H1 (cell line): ENCODE measurements around the gene CYB561D2. TPM values are rescaled to one million over a fixed set of nuclear protein-coding genes. Genes with fewer than 3 reads are reported as not detected.

Experiments used
- EP300 ChIP-seq, 2 experiments: IDR thresholded peaks; 1 replicate in 1 of 2; 2 replicates in 1 of 2; pipeline ENCODE4 v1.6.1; 2011 to 2012; ENCODE audit warnings: low read depth in 2 of 2, low read length in 2 of 2, mild to moderate bottlenecking in 2 of 2, borderline replicate concordance in 1 of 2, inconsistent platforms in 1 of 2, moderate library complexity in 1 of 2
- PHF8 ChIP-seq: fragments of 200-600 bp; sonication (generic); conservative IDR thresholded peaks from 2 replicates; pipeline ENCODE4 v1.7.1; 2012; ENCODE audit warnings: low read depth, mild to moderate bottlenecking, inconsistent platforms, low read length, moderate library complexity
- SP1 ChIP-seq: IDR thresholded peaks from 2 replicates; pipeline ENCODE4 v1.6.1; 2011; ENCODE audit warnings: low read depth, low read length
- SP2 ChIP-seq: IDR thresholded peaks from 2 replicates; pipeline ENCODE4 v1.6.1; 2012; ENCODE audit warnings: mild to moderate bottlenecking, low read length, inconsistent platforms
- YY1 ChIP-seq: IDR thresholded peaks from 2 replicates; pipeline ENCODE4 v1.6.1; 2011; ENCODE audit warnings: low read depth, mild to moderate bottlenecking, low read length
- polyA plus RNA-seq, 7 experiments: library from polyadenylated mRNA; depleted of rRNA in 3 of 7; stranded (reverse) in 5 of 7; unstranded in 2 of 7; fragments of >200 nt in 5 of 7; fragments of 200-250 nt in 2 of 7; gene quantifications; 1 replicate in 5 of 7; 2 replicates in 1 of 7; 4 replicates in 1 of 7; pipeline versions ENCODE4 v1.2.1 to v1.2.3, GENCODE V29; 2011 to 2013; ENCODE audit warnings: missing spikeins in 2 of 7, mixed read lengths in 2 of 7
- total RNA-seq: library from RNA; stranded (reverse); fragmentation: NEBNext Ultra II Directional; extraction: Animal tissue kit (Norgen Biotek cat#: 25700); gene quantifications from 2 replicates; pipeline ENCODE4 v1.2.1, GENCODE V29; 2021

Gene CYB561D2
- total and polyA plus RNA-seq, 2 of the 8 experiments (the other 6 are each of a cell fraction or from before 2014, with no cell fraction given) = 9.8 to 34.0 TPM

GRCh38 chr3:50395070-50395860 is 44.6 kb downstream of the CYB561D2 start (continued):
- no peak for TF ChIP-seq EP300 (IDR thresholded peaks at IDR 0.05; ENCODE audit: borderline replicate concordance in 1 of 2, low read depth in 2 of 2, low read length in 2 of 2)
- TF ChIP-seq SP1 = no peak
- TF ChIP-seq PHF8 = no peak
- TF ChIP-seq YY1 = no peak
- no peak for TF ChIP-seq SP2
